Upper lobe of left lung (tissue), 6 donors: ENCODE measurements around the gene ASIC2. TPM values are rescaled to one million over a fixed set of nuclear protein-coding genes. Genes with fewer than 3 reads are reported as not detected.

Experiments
- ATAC-seq, 2 donors: fragments of 200-7000 bp; cut with Tn5 transposase; one replicate each; pipeline ENCODE4 v1.9.1; 2022; ENCODE audit warnings: mild to moderate bottlenecking in 2 of 2, moderate library complexity in 2 of 2; ENCODE audit not compliant: low FRiP score in 2 of 2
- DNase-seq, 2 donors: peaks; one replicate each; pipeline ENCODE4 v3.0.0-alpha.2; 2019 to 2020
- H3K27ac ChIP-seq, 4 donors: fragments of 200-600 bp; sonication (generic); one replicate each; pipeline ENCODE4 v1.5.1; 2016 to 2019
- H3K27me3 ChIP-seq, 4 donors: fragments of 200-600 bp; sonication (generic); one replicate each; pipeline ENCODE4 v1.5.1; 2017 to 2019
- H3K36me3 ChIP-seq, 4 donors: fragments of 200-600 bp; sonication (generic); one replicate each; pipeline ENCODE4 v1.5.1; 2016 to 2019
- H3K4me1 ChIP-seq, 4 donors: fragments of 200-600 bp; sonication (generic); one replicate each; pipeline ENCODE4 v1.5.1; 2018 to 2019
- H3K4me3 ChIP-seq, 4 donors: fragments of 200-600 bp; sonication (generic); one replicate each; pipeline ENCODE4 v1.5.1; 2017 to 2019; ENCODE audit warnings: mild to moderate bottlenecking in 2 of 4, moderate library complexity in 1 of 4
- H3K9me3 ChIP-seq, 4 donors: fragments of 200-600 bp; sonication (generic); one replicate each; pipeline ENCODE4 v1.5.1; 2018 to 2019
- EP300 ChIP-seq, 4 donors: sonication (generic); formaldehyde crosslinking; IDR thresholded peaks; one replicate each; pipeline ENCODE4 v1.5.1; 2017; ENCODE audit warnings: antibody characterized with exemption in 4 of 4, control low read depth in 2 of 4
- POLR2A ChIP-seq, 4 donors: fragments of 450-650 bp; IDR thresholded peaks; one replicate each; pipeline ENCODE4 v1.5.1; 2016 to 2017; ENCODE audit warnings: antibody characterized with exemption in 4 of 4, mild to moderate bottlenecking in 2 of 4
- POLR2AphosphoS5 ChIP-seq, 2 donors: sonication (generic); formaldehyde crosslinking; IDR thresholded peaks; one replicate each; pipeline ENCODE4 v1.5.1; 2017; ENCODE audit warnings: antibody characterized with exemption in 2 of 2
- WGBS, 2 donors: methylation state at CpG; one replicate each; pipeline ENCODE4 v1.1.5; 2017 to 2018; 5-methylcytosine and 5-hydroxymethylcytosine counted together
- total RNA-seq, 6 donors: library from RNA; depleted of rRNA in 4 of 6; stranded (reverse); fragments of >200 nt in 4 of 6; gene quantifications; one replicate each; pipeline versions ENCODE4 v1.1.0 to v1.2.1, GENCODE V29; 2016 to 2021
- TF ChIP-seq, protein P1 (sequence below), 6 experiments: fragments of 450-650 bp in 4 of 6; fragments of 200-600 bp in 2 of 6; sonication (generic) in 2 of 6; IDR thresholded peaks; one replicate each; pipeline ENCODE4 v1.5.1; 2016 to 2019; ENCODE audit warnings: antibody characterized with exemption in 6 of 6
- donor health status: DM: no; HTN: no; CAD: no; lungs with moderate emphysema.
- donor health status: DM: no; HTN: yes; CAD: no; lungs with severe emphysema.

Gene ASIC2
- total RNA-seq, 6 donors from 2014 or later, result 0.17 TPM; not detected in 5

DNA sequence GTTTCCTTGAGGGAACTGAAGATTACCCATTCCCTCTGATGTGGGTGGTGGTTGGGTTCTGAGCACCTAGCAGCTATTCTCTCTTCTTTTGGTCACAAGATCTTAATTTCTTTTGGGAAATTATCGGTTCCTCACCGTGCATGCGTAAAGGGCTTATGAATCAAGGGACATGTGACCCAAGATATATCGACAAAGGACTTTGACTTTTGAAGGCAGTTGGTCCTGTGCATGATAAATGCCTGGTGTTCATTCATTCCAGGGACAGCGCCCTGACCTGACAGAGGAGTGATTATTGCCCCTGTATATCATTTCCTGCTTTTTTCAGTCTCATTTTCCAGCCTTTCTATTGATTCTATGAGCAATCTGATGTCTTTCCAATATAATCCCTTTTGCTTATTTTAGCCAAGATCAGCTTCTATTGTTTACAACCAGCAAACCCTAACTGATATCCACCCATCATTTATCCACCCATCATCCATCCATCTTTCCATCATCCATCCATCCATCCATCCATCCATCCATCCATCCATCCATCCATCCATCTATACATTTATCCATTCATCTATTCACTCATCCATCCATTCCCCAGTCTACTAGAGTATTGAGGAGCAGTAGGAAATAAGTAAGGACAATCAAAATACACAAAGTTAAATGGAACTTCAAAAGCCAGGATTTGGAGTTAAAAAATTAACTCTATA is 25.1 kb downstream of the ASIC2 start:
- H3K4me1 ChIP-seq, result no peaks in the 10 kb centered on the region
- H3K4me3 ChIP-seq, result no peak overlapping the region
- H3K36me3 ChIP-seq, result no peaks in the 10 kb centered on the region
- H3K27me3 ChIP-seq, result no peaks in the 10 kb centered on the region
- no peak for DNase-seq
- TF ChIP-seq EP300 (IDR thresholded peaks at IDR 0.05) (no peak), POLR2AphosphoS5 (IDR thresholded peaks at IDR 0.05) (no peak), POLR2A (IDR thresholded peaks at IDR 0.05) (no peak)
- TF ChIP-seq, protein P1, sequence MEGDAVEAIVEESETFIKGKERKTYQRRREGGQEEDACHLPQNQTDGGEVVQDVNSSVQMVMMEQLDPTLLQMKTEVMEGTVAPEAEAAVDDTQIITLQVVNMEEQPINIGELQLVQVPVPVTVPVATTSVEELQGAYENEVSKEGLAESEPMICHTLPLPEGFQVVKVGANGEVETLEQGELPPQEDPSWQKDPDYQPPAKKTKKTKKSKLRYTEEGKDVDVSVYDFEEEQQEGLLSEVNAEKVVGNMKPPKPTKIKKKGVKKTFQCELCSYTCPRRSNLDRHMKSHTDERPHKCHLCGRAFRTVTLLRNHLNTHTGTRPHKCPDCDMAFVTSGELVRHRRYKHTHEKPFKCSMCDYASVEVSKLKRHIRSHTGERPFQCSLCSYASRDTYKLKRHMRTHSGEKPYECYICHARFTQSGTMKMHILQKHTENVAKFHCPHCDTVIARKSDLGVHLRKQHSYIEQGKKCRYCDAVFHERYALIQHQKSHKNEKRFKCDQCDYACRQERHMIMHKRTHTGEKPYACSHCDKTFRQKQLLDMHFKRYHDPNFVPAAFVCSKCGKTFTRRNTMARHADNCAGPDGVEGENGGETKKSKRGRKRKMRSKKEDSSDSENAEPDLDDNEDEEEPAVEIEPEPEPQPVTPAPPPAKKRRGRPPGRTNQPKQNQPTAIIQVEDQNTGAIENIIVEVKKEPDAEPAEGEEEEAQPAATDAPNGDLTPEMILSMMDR (IDR thresholded peaks at IDR 0.05), result no peak
- no peak for ATAC-seq
- 90 to 97% methylated on average over 5 of the region's 5 CpGs for WGBS, 2 donors
- no peaks in the 10 kb centered on the region for H3K9me3 ChIP-seq
- no peak overlapping the region for H3K27ac ChIP-seq

DNA sequence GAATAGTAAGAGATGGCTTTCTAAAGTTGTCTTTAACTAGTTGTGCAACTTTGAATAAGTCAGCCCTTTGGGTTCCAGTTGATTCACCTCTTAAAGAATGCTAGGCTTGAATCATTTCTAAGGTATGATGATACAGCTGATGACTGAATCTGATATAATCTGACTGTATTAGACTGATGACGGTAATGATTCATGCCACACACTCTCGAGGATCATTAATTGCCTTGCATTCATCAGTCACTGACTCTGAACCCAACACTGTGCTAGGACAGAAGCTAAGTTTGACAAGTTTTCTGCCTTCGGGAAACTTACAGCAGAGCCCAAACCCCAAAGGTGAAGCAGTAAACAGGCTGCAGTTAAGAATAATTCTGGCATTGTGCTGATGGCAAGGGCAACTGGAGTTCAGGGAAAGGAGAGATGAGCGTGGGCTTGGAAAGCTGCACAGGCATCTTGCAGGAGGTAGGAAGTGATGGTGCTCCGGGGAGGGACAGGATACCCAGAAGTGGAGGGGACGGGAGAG is 25.8 kb downstream of the ASIC2 start:
- Histone ChIP-seq H3K36me3 (no peaks in the 10 kb centered on the region), H3K27ac (no peak overlapping the region), H3K27me3 (no peaks in the 10 kb centered on the region), H3K4me1 (no peaks in the 10 kb centered on the region), H3K9me3 (no peaks in the 10 kb centered on the region), H3K4me3 (no peak overlapping the region)
- TF ChIP-seq POLR2A (IDR thresholded peaks at IDR 0.05) (no peak), POLR2AphosphoS5 (IDR thresholded peaks at IDR 0.05) (no peak), EP300 (IDR thresholded peaks at IDR 0.05) (no peak)
- TF ChIP-seq, protein P1 (IDR thresholded peaks at IDR 0.05), result no peak
- WGBS, 2 donors, result 77 to 87% methylated on average over 6 of the region's 6 CpGs
- ATAC-seq, result peak in 1 of 2 donors; percentile 60
- DNase-seq, result no peak

DNA sequence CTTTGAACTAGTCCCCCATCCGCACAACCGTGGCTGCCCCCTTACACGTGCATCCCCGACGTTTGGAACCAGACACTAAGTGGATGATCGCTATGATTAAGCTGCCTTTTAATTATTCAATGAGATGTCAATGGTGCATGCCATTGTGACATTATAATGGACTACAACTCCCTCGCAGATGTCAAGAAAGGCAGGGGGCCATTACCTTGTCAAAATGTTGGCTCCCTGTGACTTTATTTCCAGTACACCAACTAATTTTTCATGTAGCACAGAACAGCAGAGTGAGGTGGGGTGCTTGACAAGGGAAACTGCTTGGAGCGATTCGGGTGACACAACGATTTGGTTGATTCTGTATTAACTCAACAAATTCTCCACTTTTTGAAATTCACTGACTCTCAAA is 26.5 kb downstream of the ASIC2 start:
- H3K9me3 ChIP-seq, result no peaks in the 10 kb centered on the region
- TF ChIP-seq EP300 (IDR thresholded peaks at IDR 0.05) (no peak), POLR2A (IDR thresholded peaks at IDR 0.05) (no peak), POLR2AphosphoS5 (IDR thresholded peaks at IDR 0.05) (no peak)
- TF ChIP-seq, protein P1 (IDR thresholded peaks at IDR 0.05), result no peak

DNA sequence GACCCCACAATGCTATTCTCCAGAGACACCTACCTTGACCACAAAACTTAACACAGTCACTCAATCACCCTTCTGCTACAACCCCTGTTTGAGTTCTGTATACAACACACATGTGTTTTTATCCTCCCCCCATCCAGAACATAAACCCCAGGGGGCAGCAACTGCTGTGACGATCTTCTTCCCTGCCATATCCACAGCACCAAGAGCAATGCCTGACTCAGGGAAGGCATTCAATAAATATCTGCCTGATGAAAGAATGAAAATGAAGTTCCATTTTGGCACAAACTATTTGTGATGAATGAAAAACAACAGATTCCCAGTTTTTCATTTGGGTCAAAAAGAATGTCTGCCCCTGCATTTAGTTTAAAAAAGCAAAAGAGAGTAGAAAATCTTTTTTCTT is 27.0 kb downstream of the ASIC2 start:
- H3K4me1 ChIP-seq, result no peaks in the 10 kb centered on the region
- H3K9me3 ChIP-seq, result no peaks in the 10 kb centered on the region
- no peak overlapping the region for H3K4me3 ChIP-seq
- no peak overlapping the region for H3K27ac ChIP-seq
- ATAC-seq (no peak), DNase-seq (no peak)
- no peaks in the 10 kb centered on the region for H3K36me3 ChIP-seq
- 7 to 29% methylated on average over 1 of the region's 1 CpG for WGBS, 2 donors
- no peaks in the 10 kb centered on the region for H3K27me3 ChIP-seq
- no peak for TF ChIP-seq EP300 (IDR thresholded peaks at IDR 0.05)
- no peak for TF ChIP-seq POLR2A (IDR thresholded peaks at IDR 0.05)
- TF ChIP-seq, protein P1 (IDR thresholded peaks at IDR 0.05), result no peak
- TF ChIP-seq POLR2AphosphoS5 (IDR thresholded peaks at IDR 0.05), result no peak

More for the DNA sequence above, 26.5 kb downstream of the ASIC2 start:
- Histone ChIP-seq H3K27me3 (no peaks in the 10 kb centered on the region), H3K4me3 (no peak overlapping the region), H3K27ac (no peak overlapping the region), H3K36me3 (no peaks in the 10 kb centered on the region), H3K4me1 (no peaks in the 10 kb centered on the region)
- WGBS, 2 donors, result 68 to 79% methylated on average over 10 of the region's 10 CpGs
- no peak for DNase-seq
- no peak for ATAC-seq

GRCh38 chr17:33263396-33263795 is 29.7 kb downstream of the ASIC2 start:
- ATAC-seq (no peak), DNase-seq (no peak)
- Histone ChIP-seq H3K36me3 (no peaks in the 10 kb centered on the region), H3K4me1 (no peaks in the 10 kb centered on the region), H3K9me3 (no peaks in the 10 kb centered on the region), H3K4me3 (no peak overlapping the region), H3K27ac (no peak overlapping the region), H3K27me3 (no peaks in the 10 kb centered on the region)
- TF ChIP-seq POLR2AphosphoS5 (IDR thresholded peaks at IDR 0.05), result no peak
- TF ChIP-seq POLR2A (IDR thresholded peaks at IDR 0.05), result no peak
- TF ChIP-seq, protein P1 (IDR thresholded peaks at IDR 0.05), result no peak
- 75 to 89% methylated on average over 3 to 4 of the region's 4 CpGs for WGBS, 2 donors
